Measurements from ENCODE around the gene SEC14L5. TPM values are rescaled to one million over a fixed set of nuclear protein-coding genes. Genes with fewer than 3 reads are reported as not detected.
"Not testable (repeated sequence)": the region's sequence is repeated elsewhere in the genome, so short reads cannot be mapped to it uniquely, and the experiment has no call there.

SEC14L5 gene
- polyA plus RNA-seq, 3 donors = 0.11 to 0.41 (median 0.18) TPM

- DNase-seq (ENCODE audit: low read depth in 3 of 3, low spot score in 2 of 3) = no peak
Observed at GRCh38 chr16:4928227-4928626, 29.9 kb upstream of the SEC14L5 start.

GRCh38 chr16:4929619-4930018 lies 28.5 kb upstream of the SEC14L5 start:
- not testable (repeated sequence) for DNase-seq (ENCODE audit: low read depth in 3 of 3, low spot score in 2 of 3)

- no peak for DNase-seq (ENCODE audit: low read depth in 3 of 3, low spot score in 2 of 3)
Observed at GRCh38 chr16:4931381-4931780, 26.7 kb upstream of the SEC14L5 start.

- DNase-seq (ENCODE audit: low read depth in 3 of 3, low spot score in 2 of 3) = no peak
Observed at GRCh38 chr16:4933433-4933832, 24.7 kb upstream of the SEC14L5 start.

- no peak for DNase-seq (ENCODE audit: low read depth in 3 of 3, low spot score in 2 of 3)
Observed at GRCh38 chr16:4933871-4934395, 24.2 kb upstream of the SEC14L5 start.

GRCh38 chr16:4934591-4934990 lies 23.5 kb upstream of the SEC14L5 start:
- no peak for DNase-seq (ENCODE audit: low read depth in 3 of 3, low spot score in 2 of 3)

GRCh38 chr16:4935241-4935855 lies 22.8 kb upstream of the SEC14L5 start:
- no peak for DNase-seq (ENCODE audit: low read depth in 3 of 3, low spot score in 2 of 3)

- no peak for DNase-seq (ENCODE audit: low read depth in 3 of 3, low spot score in 2 of 3)
Observed at GRCh38 chr16:4936181-4936990, 21.7 kb upstream of the SEC14L5 start.

GRCh38 chr16:4936991-4937781 lies 20.9 kb upstream of the SEC14L5 start, which contains the start of gene PPL:
TSS of gene PPL (minus strand) at chr16:4937148. CDS start at chr16:4937045, 103 bp downstream.
- DNase-seq (ENCODE audit: low read depth in 3 of 3, low spot score in 2 of 3) = peak in 1 of 3 donors; percentile 55

GRCh38 chr16:4937782-4938682 lies 20.1 kb upstream of the SEC14L5 start:
- no peak for DNase-seq (ENCODE audit: low read depth in 3 of 3, low spot score in 2 of 3)

GRCh38 chr16:4938683-4939030 lies 19.5 kb upstream of the SEC14L5 start:
- no peak for DNase-seq (ENCODE audit: low read depth in 3 of 3, low spot score in 2 of 3)

GRCh38 chr16:4940719-4941118 lies 17.4 kb upstream of the SEC14L5 start:
- DNase-seq (ENCODE audit: low read depth in 3 of 3, low spot score in 2 of 3) = no peak

GRCh38 chr16:4942481-4942880 lies 15.6 kb upstream of the SEC14L5 start:
- DNase-seq (ENCODE audit: low read depth in 3 of 3, low spot score in 2 of 3) = no peak

- DNase-seq (ENCODE audit: low read depth in 3 of 3, low spot score in 2 of 3) = no peak
Observed at GRCh38 chr16:4944333-4945281, 13.5 kb upstream of the SEC14L5 start.

GRCh38 chr16:4945560-4946502 lies 12.3 kb upstream of the SEC14L5 start:
- DNase-seq (ENCODE audit: low read depth in 3 of 3, low spot score in 2 of 3) = no peak

GRCh38 chr16:4946917-4947316 lies 11.2 kb upstream of the SEC14L5 start:
- no peak for DNase-seq (ENCODE audit: low read depth in 3 of 3, low spot score in 2 of 3)

- DNase-seq (ENCODE audit: low read depth in 3 of 3, low spot score in 2 of 3) = no peak
Observed at GRCh38 chr16:4947722-4948503, 10.2 kb upstream of the SEC14L5 start.
